Ectodermal cell (in vitro differentiated cells): ENCODE measurements around the gene GRIK1.

Experiments
- H3K27ac ChIP-seq: 2 replicates; pipeline ENCODE4 v1.7.0; 2013; ENCODE audit warnings: mild to moderate bottlenecking, low read depth, low read length; ENCODE audit not compliant: insufficient read depth, poor library complexity, severe bottlenecking
- H3K27me3 ChIP-seq: 2 replicates; pipeline ENCODE4 v1.7.0; 2013; ENCODE audit warnings: mild to moderate bottlenecking, low read length; ENCODE audit not compliant: insufficient read depth, control insufficient read depth, poor library complexity, severe bottlenecking
- H3K36me3 ChIP-seq: one replicate; pipeline ENCODE4 v1.7.0; 2013; ENCODE audit warnings: low read length; ENCODE audit not compliant: control insufficient read depth, insufficient read depth
- H3K4me1 ChIP-seq: one replicate; pipeline ENCODE4 v1.7.0; 2013; ENCODE audit warnings: low read length; ENCODE audit not compliant: control insufficient read depth, insufficient read depth
- H3K4me3 ChIP-seq: 2 replicates; pipeline ENCODE4 v1.7.0; 2013; ENCODE audit warnings: low read depth, low read length, control low read depth; ENCODE audit not compliant: insufficient read depth
- H3K9me3 ChIP-seq: 2 replicates; pipeline ENCODE4 v1.7.0; 2013; ENCODE audit warnings: mild to moderate bottlenecking, low read length, moderate library complexity; ENCODE audit not compliant: control insufficient read depth
- WGBS, 2 experiments: methylation state at CpG; one replicate each; pipeline ENCODE4 v1.1.7; 2013; ENCODE audit warnings: missing lambda C conversion rate in 2 of 2; 5-methylcytosine and 5-hydroxymethylcytosine counted together

Gene GRIK1

GRCh38 chr21:29656504-29657239, 283.1 kb downstream of the GRIK1 start:
- no peak overlapping the region for H3K27ac ChIP-seq
- H3K4me1 ChIP-seq: no peaks in the 10 kb centered on the region
- 95 to 98% methylated on average over 6 of the region's 6 CpGs for WGBS, 2 experiments
- no peaks in the 10 kb centered on the region for H3K36me3 ChIP-seq
- no peak overlapping the region for H3K4me3 ChIP-seq
- no peaks in the 10 kb centered on the region for H3K27me3 ChIP-seq
- no peaks in the 10 kb centered on the region for H3K9me3 ChIP-seq

DNA sequence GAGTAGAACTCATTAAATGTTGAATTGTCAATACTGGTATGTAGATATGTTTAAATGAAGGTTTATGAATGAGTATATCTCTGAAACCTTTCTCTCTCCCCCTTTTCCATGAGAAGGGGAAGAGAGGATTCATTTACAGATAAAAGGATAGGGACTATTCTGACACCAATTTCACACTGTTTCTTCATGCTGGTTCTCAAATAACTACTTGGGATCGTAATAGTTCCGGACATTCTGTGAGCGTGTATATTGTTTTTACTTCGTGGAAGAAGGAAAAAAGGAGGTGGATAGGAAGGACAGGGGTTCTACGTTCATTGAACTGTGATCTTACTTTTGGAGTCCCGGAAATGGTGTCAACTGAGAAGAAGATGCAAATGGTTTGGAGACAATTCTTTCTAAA, 284.2 kb downstream of the GRIK1 start:
- 83 to 85% methylated on average over 6 of the region's 6 CpGs for WGBS, 2 experiments
- no peaks in the 10 kb centered on the region for H3K9me3 ChIP-seq

DNA sequence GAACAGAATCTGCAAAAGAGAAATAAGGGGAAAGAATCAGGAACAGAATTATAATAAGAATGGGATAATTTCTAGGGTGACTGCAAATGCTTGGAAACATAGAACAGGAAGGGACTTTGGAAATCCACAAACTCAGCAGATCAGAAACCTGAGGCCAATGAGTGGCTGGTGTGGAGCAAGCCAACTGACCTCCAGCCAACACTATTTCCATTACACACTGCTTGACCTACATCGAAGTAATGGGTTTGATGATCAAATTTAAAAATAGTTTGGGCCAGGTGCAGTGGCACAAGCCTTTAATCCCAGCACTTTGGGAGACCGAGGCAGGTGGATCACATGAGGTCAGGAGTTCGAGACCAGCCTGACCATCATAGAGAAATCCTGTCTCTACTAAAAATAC, 284.9 kb downstream of the GRIK1 start:
- no peak overlapping the region for H3K27ac ChIP-seq
- no peaks in the 10 kb centered on the region for H3K9me3 ChIP-seq
- H3K36me3 ChIP-seq: no peaks in the 10 kb centered on the region
- H3K4me3 ChIP-seq: no peak overlapping the region
- no peaks in the 10 kb centered on the region for H3K27me3 ChIP-seq
- WGBS, 2 experiments: 88 to 92% methylated on average over 3 of the region's 3 CpGs
- no peaks in the 10 kb centered on the region for H3K4me1 ChIP-seq

More for the DNA sequence above, 284.2 kb downstream of the GRIK1 start:
- Histone ChIP-seq H3K4me3 (no peak overlapping the region), H3K36me3 (no peaks in the 10 kb centered on the region), H3K4me1 (no peaks in the 10 kb centered on the region), H3K27ac (no peak overlapping the region), H3K27me3 (no peaks in the 10 kb centered on the region)

- Histone ChIP-seq H3K4me1 (no peaks in the 10 kb centered on the region), H3K27ac (no peak overlapping the region), H3K4me3 (no peak overlapping the region), H3K36me3 (no peaks in the 10 kb centered on the region), H3K9me3 (no peaks in the 10 kb centered on the region), H3K27me3 (no peaks in the 10 kb centered on the region)
Observed at GRCh38 chr21:29654203-29654602, 285.6 kb downstream of the GRIK1 start.

- H3K36me3 ChIP-seq: no peaks in the 10 kb centered on the region
- H3K4me1 ChIP-seq: no peaks in the 10 kb centered on the region
- H3K4me3 ChIP-seq: no peak overlapping the region
- H3K27me3 ChIP-seq: no peaks in the 10 kb centered on the region
- no peaks in the 10 kb centered on the region for H3K9me3 ChIP-seq
- H3K27ac ChIP-seq: no peak overlapping the region
- 91 to 94% methylated on average over 6 of the region's 6 CpGs for WGBS, 2 experiments
Observed at GRCh38 chr21:29650523-29651022, 289.2 kb downstream of the GRIK1 start.

- Histone ChIP-seq H3K27me3 (no peaks in the 10 kb centered on the region), H3K4me1 (no peaks in the 10 kb centered on the region), H3K36me3 (no peaks in the 10 kb centered on the region), H3K4me3 (no peak overlapping the region), H3K27ac (no peak overlapping the region), H3K9me3 (no peaks in the 10 kb centered on the region)
- WGBS, 2 experiments: 91 to 92% methylated on average over 5 of the region's 5 CpGs
Observed at GRCh38 chr21:29649406-29649814, 290.4 kb downstream of the GRIK1 start.

DNA sequence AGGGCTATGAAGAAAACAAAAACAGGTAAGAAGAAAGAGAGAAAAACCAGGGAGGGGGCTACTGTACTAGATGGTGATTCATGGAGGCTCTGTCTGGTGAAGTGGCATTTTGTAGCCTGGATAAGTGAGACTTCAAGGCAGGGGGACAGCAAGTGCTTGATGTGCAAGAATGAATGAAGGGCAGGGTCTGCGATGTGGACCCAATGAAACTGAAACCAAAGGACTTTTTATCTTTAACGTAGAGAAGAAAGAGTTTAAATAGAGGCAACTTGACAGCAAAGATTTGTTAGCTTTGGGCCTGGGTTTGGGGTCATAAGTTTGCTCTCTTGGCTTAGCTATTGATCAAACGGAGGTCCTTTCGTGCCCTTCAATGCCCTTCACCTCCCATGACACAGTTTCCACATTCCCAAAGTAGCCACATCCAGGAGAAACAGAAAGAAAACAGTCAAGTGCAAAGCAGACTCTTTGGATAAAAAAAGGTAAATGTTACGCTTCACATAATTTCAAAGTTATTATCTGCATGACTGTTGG, 291.0 kb downstream of the GRIK1 start:
- Histone ChIP-seq H3K9me3 (no peaks in the 10 kb centered on the region), H3K27me3 (no peaks in the 10 kb centered on the region), H3K4me3 (no peak overlapping the region), H3K27ac (no peak overlapping the region), H3K4me1 (no peaks in the 10 kb centered on the region), H3K36me3 (no peaks in the 10 kb centered on the region)
- WGBS, 2 experiments: 95 to 98% methylated on average over 5 of the region's 5 CpGs

DNA sequence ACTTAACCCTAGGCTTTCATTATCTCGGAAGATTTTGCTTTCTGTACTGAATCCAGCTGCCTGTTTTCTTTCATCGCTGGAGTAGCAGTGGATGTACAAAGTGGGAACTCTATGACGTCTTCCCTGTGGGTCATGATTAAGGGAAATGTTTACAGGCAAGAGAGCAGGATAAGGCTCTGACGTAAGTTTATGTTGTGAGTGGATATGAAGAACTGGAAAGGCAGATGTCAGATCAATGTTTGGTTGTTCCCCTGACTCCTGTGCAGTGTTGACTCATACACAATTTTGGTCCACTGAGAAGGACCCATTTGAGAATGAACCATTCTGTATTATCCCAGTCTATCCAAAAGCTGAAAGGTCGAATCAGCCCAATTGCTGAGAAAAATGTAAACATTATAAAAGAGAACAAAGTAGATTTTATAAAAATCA, 292.4 kb downstream of the GRIK1 start:
- no peak overlapping the region for H3K27ac ChIP-seq
- no peaks in the 10 kb centered on the region for H3K36me3 ChIP-seq
- WGBS, 2 experiments: 85 to 86% methylated on average over 5 of the region's 5 CpGs

DNA sequence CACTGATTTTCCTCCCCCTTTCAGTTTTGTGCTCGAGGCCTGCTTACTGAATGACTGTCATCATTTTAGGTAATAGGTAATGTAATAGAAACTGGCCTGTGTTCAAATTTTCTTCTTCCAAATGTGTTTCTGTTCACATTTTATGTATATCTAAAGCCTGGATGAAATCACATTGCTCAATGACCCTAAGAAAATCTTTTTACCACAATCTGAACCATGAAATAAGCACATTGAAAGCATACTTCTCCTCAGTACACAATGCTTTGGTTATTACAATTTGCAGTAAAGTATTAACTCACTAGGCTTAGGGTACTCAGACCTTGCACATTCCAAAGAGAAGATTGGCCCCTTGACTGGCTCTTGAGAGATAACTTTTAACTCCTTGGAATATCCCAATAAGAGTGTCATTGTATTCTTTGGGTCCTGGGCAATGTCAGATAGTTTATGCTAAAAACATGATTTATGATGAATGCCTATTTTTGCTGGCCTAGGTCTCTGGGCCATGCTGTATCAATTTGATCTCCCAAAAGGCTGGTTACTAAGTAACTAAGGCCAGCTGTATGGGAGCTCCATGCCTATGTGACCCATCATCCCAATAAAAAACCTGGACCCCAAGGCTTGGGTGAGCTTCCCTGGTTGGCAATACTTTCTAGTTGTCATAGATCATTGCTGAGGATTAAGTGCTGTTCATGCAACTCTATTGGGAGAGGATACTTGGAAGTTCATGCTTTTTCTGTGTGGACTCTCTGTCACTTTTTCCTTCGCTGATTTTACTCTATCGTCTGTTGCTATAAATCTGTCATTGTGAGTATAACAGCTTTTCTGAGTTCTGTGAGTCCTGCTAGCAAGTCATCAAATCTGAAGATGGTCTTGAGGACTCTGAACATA, 293.9 kb downstream of the GRIK1 start:
- H3K27ac ChIP-seq: no peak overlapping the region
- no peak overlapping the region for H3K4me3 ChIP-seq
- no peaks in the 10 kb centered on the region for H3K4me1 ChIP-seq
- no peaks in the 10 kb centered on the region for H3K9me3 ChIP-seq
- H3K36me3 ChIP-seq: no peaks in the 10 kb centered on the region
- no peaks in the 10 kb centered on the region for H3K27me3 ChIP-seq
- 98 to 100% methylated on average over 2 of the region's 3 CpGs for WGBS, 2 experiments

More for the DNA sequence above, 292.4 kb downstream of the GRIK1 start:
- no peak overlapping the region for H3K4me3 ChIP-seq
- no peaks in the 10 kb centered on the region for H3K4me1 ChIP-seq
- H3K9me3 ChIP-seq: no peaks in the 10 kb centered on the region
- H3K27me3 ChIP-seq: no peaks in the 10 kb centered on the region

DNA sequence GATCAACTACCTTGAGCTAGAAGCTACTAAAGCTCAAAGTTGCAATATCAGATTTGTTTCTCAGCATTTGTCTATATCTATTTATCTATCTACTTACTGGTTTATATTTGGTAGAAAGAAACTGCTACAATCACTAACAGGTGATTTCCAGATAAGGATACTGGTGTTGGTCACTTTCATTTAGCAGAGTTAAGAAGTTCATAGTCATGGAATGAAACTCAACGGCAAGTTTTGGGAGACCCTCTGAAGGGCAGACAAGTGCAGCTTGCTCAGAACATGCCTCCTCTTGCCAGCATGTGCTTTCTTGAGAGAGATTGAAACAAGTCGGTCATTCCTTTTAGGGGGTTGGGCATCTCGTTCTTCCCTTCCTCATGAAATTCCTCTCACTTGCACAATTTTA, 296.5 kb downstream of the GRIK1 start:
- Histone ChIP-seq H3K36me3 (no peaks in the 10 kb centered on the region), H3K27ac (no peak overlapping the region), H3K9me3 (no peaks in the 10 kb centered on the region), H3K4me3 (no peak overlapping the region), H3K27me3 (no peaks in the 10 kb centered on the region), H3K4me1 (no peaks in the 10 kb centered on the region)
- WGBS, 2 experiments: 87 to 92% methylated on average over 3 of the region's 3 CpGs
